Colonic mucosa (tissue), 4 donors: ENCODE data around the gene HIPK1. TPM values are rescaled to one million over a fixed set of nuclear protein-coding genes. Genes with fewer than 3 reads are reported as not detected.

Experiments used
- DNase-seq: peaks from one replicate; pipeline ENCODE4 v3.0.0-alpha.2; 2020
- H3K27ac ChIP-seq: fragments of 200-600 bp; one replicate; pipeline ENCODE4 v1.8.0; 2021
- H3K27me3 ChIP-seq: fragments of 200-600 bp; one replicate; pipeline ENCODE4 v1.8.0; 2021
- H3K36me3 ChIP-seq: fragments of 200-600 bp; one replicate; pipeline ENCODE4 v1.8.0; 2021
- H3K4me1 ChIP-seq: fragments of 200-600 bp; one replicate; pipeline ENCODE4 v1.8.0; 2021; ENCODE audit warnings: mild to moderate bottlenecking
- H3K4me3 ChIP-seq: fragments of 200-600 bp; one replicate; pipeline ENCODE4 v1.8.0; 2021
- H3K9ac ChIP-seq, 2 donors: one replicate each; pipeline ENCODE4 v1.7.0; 2013; ENCODE audit warnings: control low read depth in 2 of 2, low read depth in 2 of 2, low read length in 2 of 2
- H3K9me3 ChIP-seq: fragments of 200-600 bp; one replicate; pipeline ENCODE4 v1.8.0; 2021
- CTCF ChIP-seq: fragments of 200-600 bp; IDR thresholded peaks from one replicate; pipeline ENCODE4 v1.8.0; 2022; ENCODE audit warnings: antibody characterized with exemption, mild to moderate bottlenecking
- intact Hi-C: fragments of 100-400 bp; cut with DNase I; formaldehyde crosslinking; loops from one replicate; pipeline ENCODE4 v1.14.1; 2022
- total RNA-seq, 2 donors: library from RNA; stranded (reverse); fragmentation: NEBNext Ultra II Directional in 1 of 2; extraction: Animal tissue kit (Norgen Biotek cat#: 25700) in 1 of 2; gene quantifications; one replicate each; pipeline ENCODE4 v1.2.1, GENCODE V29; 2021
- donor health status: healthy.
- donor health status: DM: no; HTN: no; CAD: no.
- donor health status: DM: no; HTN: no; CAD: no.

The HIPK1 gene
- total RNA-seq, 2 donors from 2014 or later, result 61.2 to 91.2 TPM

- intact Hi-C loops, result no loop called here
- H3K4me1 ChIP-seq, result peaks cover 10% of the 10 kb centered on the region
These were observed 30.8 kb upstream of the HIPK1 start for GRCh38 chr1:113898241-113898814.

GRCh38 chr1:113899111-113899510 lies 30.0 kb upstream of the HIPK1 start:
- H3K27ac ChIP-seq, result no peak overlapping the region
- H3K27me3 ChIP-seq, result no peaks in the 10 kb centered on the region
- TF ChIP-seq CTCF, result no peak
- H3K9ac ChIP-seq, result no peak overlapping the region
- intact Hi-C loops, result no loop called here
- H3K9me3 ChIP-seq, result no peaks in the 10 kb centered on the region
- no peak overlapping the region for H3K4me3 ChIP-seq
- DNase-seq, result no peak
- H3K36me3 ChIP-seq, result no peaks in the 10 kb centered on the region
- peaks cover 10% of the 10 kb centered on the region for H3K4me1 ChIP-seq

More at GRCh38 chr1:113898241-113898814, 30.8 kb upstream of the HIPK1 start:
- Histone ChIP-seq H3K36me3 (no peaks in the 10 kb centered on the region), H3K27ac (no peak overlapping the region), H3K9ac (no peak overlapping the region), H3K9me3 (no peaks in the 10 kb centered on the region), H3K27me3 (no peaks in the 10 kb centered on the region), H3K4me3 (no peak overlapping the region)
- DNase-seq, result no peak
- no peak for TF ChIP-seq CTCF

- no peaks in the 10 kb centered on the region for H3K36me3 ChIP-seq
- intact Hi-C loops, result no loop called here
These were observed 27.9 kb upstream of the HIPK1 start for GRCh38 chr1:113901191-113901590.

GRCh38 chr1:113903501-113904292 lies 25.4 kb upstream of the HIPK1 start:
- Histone ChIP-seq H3K27ac (peak overlapping the region; percentile 93), H3K9me3 (no peaks in the 10 kb centered on the region), H3K4me1 (peaks cover 10% of the 10 kb centered on the region), H3K9ac (peak overlapping the region; percentile 70 to 94), H3K27me3 (no peaks in the 10 kb centered on the region), H3K36me3 (no peaks in the 10 kb centered on the region), H3K4me3 (peak overlapping the region; percentile 58)
- intact Hi-C loops, result loop anchor here (2.0 kb wide), 2 partner anchors 25 to 67 kb away; partner anchors contain the start of gene HIPK1
- no peak for TF ChIP-seq CTCF
- peak; percentile 35 for DNase-seq

More at GRCh38 chr1:113901191-113901590, 27.9 kb upstream of the HIPK1 start:
- DNase-seq, result no peak
- Histone ChIP-seq H3K4me1 (peaks cover 10% of the 10 kb centered on the region), H3K9me3 (no peaks in the 10 kb centered on the region), H3K4me3 (no peak overlapping the region), H3K9ac (peak overlapping the region in 1 of 2 donors; percentile 8), H3K27me3 (no peaks in the 10 kb centered on the region), H3K27ac (peak overlapping the region; percentile 93)
- no peak for TF ChIP-seq CTCF

- Histone ChIP-seq H3K4me1 (peaks cover 10% of the 10 kb centered on the region), H3K4me3 (peak overlapping the region; percentile 58), H3K27me3 (no peaks in the 10 kb centered on the region), H3K36me3 (no peaks in the 10 kb centered on the region), H3K9ac (peak overlapping the region; percentile 70 to 94), H3K27ac (peak overlapping the region; percentile 93), H3K9me3 (no peaks in the 10 kb centered on the region)
- DNase-seq, result no peak
- intact Hi-C loops, result loop anchor here (2.0 kb wide), 2 partner anchors 25 to 67 kb away; partner anchors contain the start of gene HIPK1
- no peak for TF ChIP-seq CTCF
These were observed 24.8 kb upstream of the HIPK1 start for GRCh38 chr1:113904293-113904673.
